ENCODE results near the gene DAP. TPM values are rescaled to one million over a fixed set of nuclear protein-coding genes. Genes with fewer than 3 reads are reported as not detected.
"Not testable (repeated sequence)": the region's sequence is repeated elsewhere in the genome, so short reads cannot be mapped to it uniquely, and the experiment has no call there.

DAP gene
- total and polyA plus RNA-seq, 8 donors = 9.3 to 184 (median 91.0) TPM

DNA sequence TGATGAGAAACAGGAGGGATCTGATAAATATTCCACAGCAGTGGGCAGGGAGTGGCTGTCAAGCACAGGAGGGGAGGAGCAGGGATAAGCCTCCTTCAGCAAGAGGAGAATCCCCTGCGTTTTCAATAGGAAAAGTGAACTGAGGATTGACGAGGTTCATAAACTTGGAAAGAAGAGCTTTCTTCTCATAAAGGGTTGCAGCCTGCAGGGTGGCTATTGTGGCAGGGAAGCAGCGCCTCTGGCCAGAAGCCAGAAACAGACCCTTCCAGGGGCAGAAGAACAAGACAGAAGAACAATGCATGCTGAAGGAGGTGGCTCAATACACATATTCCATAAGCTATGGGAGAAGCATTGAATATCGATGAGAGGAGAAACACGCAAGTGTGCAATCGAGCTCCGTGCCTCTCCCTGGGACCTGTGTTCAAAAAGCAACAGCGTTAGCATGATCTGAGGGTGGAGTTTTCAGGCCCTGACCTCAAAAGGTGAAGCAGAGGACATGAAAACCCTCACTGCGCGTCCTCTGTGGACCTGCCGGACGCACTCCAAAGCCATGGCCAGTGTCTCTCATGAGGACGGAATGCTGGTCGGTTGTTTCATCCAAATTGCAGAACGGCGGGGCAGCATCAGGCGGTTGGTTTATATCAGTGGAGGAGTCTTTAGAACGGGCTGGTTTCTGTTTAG, 129.6 kb downstream of the DAP start:
- H3K4me1 ChIP-seq = peaks cover 8 to 46% (median 15%) of the 10 kb centered on the region in 4 donors
- no peak for DNase-seq
- no peaks in the 10 kb centered on the region for H3K9me3 ChIP-seq
- 80 to 88% (median 84%) methylated on average over 18 of the region's 18 CpGs for WGBS, 5 donors
- peak overlapping the region in 1 of 4 donors; percentile 16 for H3K4me3 ChIP-seq
- intact Hi-C loops (cut with DNase I; ENCODE audit: low total_unique reads) = no loop called here
- H3K36me3 ChIP-seq = no peaks in the 10 kb centered on the region
- TF ChIP-seq EP300 (IDR thresholded peaks at IDR 0.05) (no peak), CTCF (IDR thresholded peaks at IDR 0.05) (no peak), POLR2A (IDR thresholded peaks at IDR 0.05) (no peak), POLR2AphosphoS5 (IDR thresholded peaks at IDR 0.05) (no peak)
- H3K27me3 ChIP-seq = peaks cover 0 to 6% (median 0%) of the 10 kb centered on the region in 3 donors
- H3K27ac ChIP-seq = peak overlapping the region in 2 of 5 donors; percentile 1 to 26

GRCh38 chr5:10630744-10631143, 130.3 kb downstream of the DAP start:
- H3K36me3 ChIP-seq; H3K27ac ChIP-seq; intact Hi-C loops (cut with DNase I; ENCODE audit: low total_unique reads); H3K9me3 ChIP-seq; H3K27me3 ChIP-seq; H3K4me3 ChIP-seq; DNase-seq: not testable (repeated sequence)
- H3K4me1 ChIP-seq = peaks cover 9 to 54% (median 19%) of the 10 kb centered on the region in 4 donors
- 39 to 90% (median 73%) methylated on average over 2 to 4 of the region's 4 CpGs for WGBS, 5 donors

GRCh38 chr5:10630126-10630525, 130.9 kb downstream of the DAP start:
- Histone ChIP-seq H3K36me3 (no peaks in the 10 kb centered on the region), H3K27ac (no peak overlapping the region), H3K27me3 (no peaks in the 10 kb centered on the region), H3K4me3 (no peak overlapping the region), H3K4me1 (peaks cover 9 to 54% (median 20%) of the 10 kb centered on the region in 4 donors), H3K9me3 (no peaks in the 10 kb centered on the region)
- no peak for DNase-seq
- intact Hi-C loops (cut with DNase I; ENCODE audit: low total_unique reads) = no loop called here
- TF ChIP-seq EP300 (IDR thresholded peaks at IDR 0.05) (no peak), CTCF (IDR thresholded peaks at IDR 0.05) (no peak), POLR2AphosphoS5 (IDR thresholded peaks at IDR 0.05) (no peak), POLR2A (IDR thresholded peaks at IDR 0.05) (no peak)
- 81 to 94% (median 87%) methylated on average over 5 of the region's 5 CpGs for WGBS, 5 donors

DNA sequence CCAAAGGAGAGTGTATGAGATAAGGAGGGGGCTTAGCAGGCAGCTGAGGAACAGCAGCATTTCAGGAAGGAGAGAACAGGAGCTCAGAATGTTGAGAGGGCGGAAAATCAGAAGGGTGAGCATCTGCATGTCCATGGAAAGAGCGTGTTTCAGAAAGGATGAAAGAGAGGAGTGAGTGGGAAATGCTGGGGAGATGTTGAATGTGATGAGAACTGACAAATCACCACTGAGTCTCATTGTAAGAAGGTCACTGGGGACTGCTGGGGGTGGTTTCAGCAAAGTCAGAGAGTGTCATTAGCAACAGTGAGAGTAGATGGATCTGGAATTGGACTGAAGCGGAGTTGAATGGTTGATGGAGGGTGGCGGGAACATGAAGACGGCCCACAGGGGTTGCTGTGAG, 131.4 kb downstream of the DAP start:
- intact Hi-C loops (cut with DNase I; ENCODE audit: low total_unique reads) = loop anchor here (5.0 kb wide), 1 partner anchor 182 kb away; no protein-coding TSS in a partner anchor
- Histone ChIP-seq H3K27me3 (no peaks in the 10 kb centered on the region), H3K4me1 (peaks cover 9 to 54% (median 20%) of the 10 kb centered on the region in 4 donors), H3K36me3 (no peaks in the 10 kb centered on the region), H3K9me3 (no peaks in the 10 kb centered on the region), H3K4me3 (no peak overlapping the region), H3K27ac (no peak overlapping the region)
- WGBS, 5 donors = 76 to 96% (median 85%) methylated on average over 5 of the region's 5 CpGs
- no peak for TF ChIP-seq POLR2AphosphoS5 (IDR thresholded peaks at IDR 0.05)
- TF ChIP-seq EP300 (IDR thresholded peaks at IDR 0.05) = no peak
- no peak for TF ChIP-seq POLR2A (IDR thresholded peaks at IDR 0.05)
- no peak for TF ChIP-seq CTCF (IDR thresholded peaks at IDR 0.05)
- no peak for DNase-seq

Small RNAs within 50 kb of the gene (small RNA-seq; reads per million reads assigned to genes)
- 0 reads per million in 4 donors for gene AC012629.4

Other genes starting within 250 kb of the DAP start
- 1 to 10 TPM in 4 of 5 donors, under 1 TPM in 1; 0.45 to 6.4 (median 2.8) TPM for gene ANKRD33B, start 197.2 kb downstream of the DAP start, total RNA-seq
- 1 to 10 TPM in 1 of 3 donors, under 1 TPM in 2; 0.50 to 2.1 (median 0.58) TPM for gene ANKRD33B, start 197.2 kb downstream of the DAP start, polyA plus RNA-seq